Epithelial cell of prostate (primary cell): ENCODE measurements around the gene EGFLAM.

Experiments used
- DNase-seq: peaks from one replicate; pipeline ENCODE4 v3.0.0-alpha.2; 2011; ENCODE audit warnings: low read depth, low spot score
- H3K27ac ChIP-seq: fragments of 450-650 bp; 2 replicates; pipeline ENCODE4 v1.5.1; 2017; ENCODE audit warnings: mild to moderate bottlenecking

EGFLAM gene

DNA sequence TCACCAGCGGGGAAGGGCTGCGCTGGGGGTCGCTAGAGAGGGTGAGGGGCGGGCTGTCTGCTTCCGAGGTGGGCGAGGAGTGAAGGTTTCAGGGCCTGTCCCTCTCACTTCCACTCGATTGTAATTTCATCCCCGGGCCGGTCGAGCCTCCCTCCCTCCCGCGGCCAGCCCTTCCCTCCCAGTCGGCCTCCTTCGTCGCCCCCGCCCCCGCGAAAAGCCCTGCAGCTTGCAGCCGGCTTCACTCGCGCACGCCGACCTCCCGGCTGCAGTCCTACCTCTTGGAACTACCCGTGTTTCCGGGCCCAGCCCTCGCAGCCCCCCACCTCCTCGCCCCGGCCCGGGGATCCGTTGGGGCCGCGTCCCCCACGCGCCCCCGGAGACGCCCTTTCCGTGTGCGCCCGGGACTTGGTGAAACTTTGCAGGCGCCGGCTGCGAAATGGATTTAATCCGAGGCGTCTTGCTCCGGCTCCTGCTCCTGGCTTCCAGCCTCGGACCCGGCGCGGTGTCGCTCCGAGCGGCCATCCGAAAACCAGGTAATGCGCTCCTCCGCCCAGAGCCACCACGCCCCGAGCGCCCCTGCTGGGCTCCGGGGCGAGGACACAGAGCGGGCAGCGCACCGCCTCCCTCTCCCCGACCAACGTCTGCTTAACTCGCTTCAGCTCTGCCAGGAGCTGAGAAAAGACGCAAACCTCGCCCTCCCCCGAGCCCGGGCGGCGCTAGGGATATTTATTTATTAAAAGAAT, at the start of gene EGFLAM:
EGFLAM (plus strand) TSS at position 241 of the 743 bp plus-strand sequence; CDS start at position 437, 196 bp downstream.
- no peak within 1 kb of the TSS for H3K27ac ChIP-seq
- no peak for DNase-seq

DNA sequence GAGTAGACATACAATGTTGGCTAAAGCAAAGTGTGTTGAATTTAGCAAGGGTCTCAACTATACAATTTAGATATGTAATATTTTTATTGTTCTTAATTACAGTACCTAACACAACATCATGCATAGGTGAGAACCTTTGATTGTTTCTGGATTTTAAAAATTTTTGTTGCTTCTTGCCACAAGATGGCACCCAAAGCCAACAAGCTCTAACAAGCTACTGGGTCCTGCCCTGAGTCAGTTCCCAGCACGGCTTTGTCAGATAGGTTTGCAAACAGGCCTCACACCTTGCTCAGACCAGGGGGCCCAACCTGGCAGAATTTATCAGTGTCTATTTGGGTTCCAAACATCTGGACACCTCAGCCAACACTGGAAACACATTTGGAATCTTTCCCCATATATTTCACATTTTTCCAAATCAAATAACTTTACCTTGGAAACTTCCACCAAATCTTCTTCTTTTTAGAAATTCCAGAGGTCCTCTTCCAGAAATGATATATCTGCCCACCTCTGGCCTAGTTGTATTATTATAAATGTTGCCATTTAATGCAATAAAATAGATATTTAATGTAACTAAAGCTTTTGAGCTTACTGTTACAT, 49.5 kb upstream of the EGFLAM start:
- no peak overlapping the region for H3K27ac ChIP-seq
- DNase-seq: peak; percentile 20

GRCh38 chr5:38210676-38211353, 47.5 kb upstream of the EGFLAM start:
- no peak overlapping the region for H3K27ac ChIP-seq
- no peak for DNase-seq

GRCh38 chr5:38211354-38211710, 47.0 kb upstream of the EGFLAM start:
- H3K27ac ChIP-seq: no peak overlapping the region
- no peak for DNase-seq

GRCh38 chr5:38212307-38212706, 46.1 kb upstream of the EGFLAM start:
- DNase-seq: no peak
- H3K27ac ChIP-seq: no peak overlapping the region

GRCh38 chr5:38226091-38226490, 32.3 kb upstream of the EGFLAM start:
- DNase-seq: no peak
- H3K27ac ChIP-seq: no peak overlapping the region

- no peak for DNase-seq
- H3K27ac ChIP-seq: no peak overlapping the region
Measured at GRCh38 chr5:38228914-38229313, 29.4 kb upstream of the EGFLAM start.

- no peak for DNase-seq
- no peak overlapping the region for H3K27ac ChIP-seq
Measured at GRCh38 chr5:38234737-38235136, 23.6 kb upstream of the EGFLAM start.

DNA sequence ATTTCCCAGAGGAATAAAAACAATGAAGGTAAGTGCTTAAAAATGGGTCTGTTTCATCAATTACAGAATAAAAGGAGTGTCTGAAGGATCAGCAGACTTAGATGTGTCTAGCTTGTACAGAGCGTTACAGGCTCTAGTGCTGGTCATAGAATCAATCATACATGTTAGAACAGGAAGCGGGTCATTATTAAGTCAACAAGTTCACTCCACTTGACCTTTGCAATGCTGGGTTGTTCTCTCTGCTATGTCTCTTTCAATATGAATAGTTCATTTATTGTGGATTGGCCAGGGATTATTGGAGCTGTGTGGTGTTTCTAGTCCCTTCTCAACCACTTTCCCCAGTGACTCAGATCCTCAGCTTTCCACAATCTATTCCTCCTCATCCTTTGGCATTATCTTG, 20.7 kb upstream of the EGFLAM start:
- no peak for DNase-seq
- H3K27ac ChIP-seq: no peak overlapping the region

GRCh38 chr5:38240212-38240611, 18.1 kb upstream of the EGFLAM start:
- no peak overlapping the region for H3K27ac ChIP-seq
- no peak for DNase-seq

- H3K27ac ChIP-seq: no peak overlapping the region
- no peak for DNase-seq
Measured at GRCh38 chr5:38241655-38242054, 16.7 kb upstream of the EGFLAM start.

- H3K27ac ChIP-seq: no peak overlapping the region
- DNase-seq: no peak
Measured at GRCh38 chr5:38245307-38245706, 13.1 kb upstream of the EGFLAM start.

- DNase-seq: no peak
- no peak overlapping the region for H3K27ac ChIP-seq
Measured at GRCh38 chr5:38249301-38249700, 9.1 kb upstream of the EGFLAM start.

GRCh38 chr5:38249812-38250211, 8.5 kb upstream of the EGFLAM start:
- no peak overlapping the region for H3K27ac ChIP-seq
- DNase-seq: no peak

- no peak overlapping the region for H3K27ac ChIP-seq
- no peak for DNase-seq
Measured at GRCh38 chr5:38250763-38251448, 7.5 kb upstream of the EGFLAM start.

GRCh38 chr5:38253759-38254158, 4.6 kb upstream of the EGFLAM start:
- H3K27ac ChIP-seq: no peak overlapping the region
- DNase-seq: no peak

DNA sequence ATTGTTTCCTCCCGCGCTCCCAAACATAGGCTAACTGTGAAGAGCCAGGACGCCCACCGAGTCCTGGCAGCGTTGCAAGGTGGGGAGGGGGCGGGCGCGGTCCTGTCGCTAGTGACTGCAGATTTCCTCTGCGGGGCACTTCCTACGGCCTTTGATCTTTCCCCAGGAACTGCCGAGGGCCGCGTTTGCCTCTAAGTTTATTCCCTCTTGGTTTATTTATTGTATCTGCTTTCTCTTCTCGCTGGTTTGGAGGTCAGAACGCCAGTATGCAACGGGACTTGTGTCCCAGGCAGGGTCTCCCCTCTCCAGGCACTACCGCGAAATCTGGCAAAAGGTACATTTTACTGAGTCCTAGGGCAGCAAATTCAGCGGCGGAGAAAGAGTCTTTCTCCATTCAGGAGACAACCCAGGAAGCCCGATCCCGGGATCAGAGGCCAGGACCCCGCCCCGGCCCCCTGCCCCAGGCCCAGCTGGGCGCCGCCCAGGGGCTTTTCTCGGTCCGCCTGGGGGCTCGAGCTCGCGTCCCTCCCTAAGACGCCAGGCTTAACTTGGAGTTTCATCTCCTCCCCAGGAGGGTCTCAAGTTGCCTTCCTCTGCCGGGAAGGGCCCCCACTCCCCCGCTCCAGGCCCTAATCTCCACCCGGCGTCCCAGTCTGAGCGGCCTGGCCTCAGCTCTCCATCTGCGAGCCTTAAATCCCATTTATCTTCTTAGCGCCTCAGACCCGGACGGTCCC, 884 bp upstream of the EGFLAM start:
- no peak overlapping the region for H3K27ac ChIP-seq

DNA sequence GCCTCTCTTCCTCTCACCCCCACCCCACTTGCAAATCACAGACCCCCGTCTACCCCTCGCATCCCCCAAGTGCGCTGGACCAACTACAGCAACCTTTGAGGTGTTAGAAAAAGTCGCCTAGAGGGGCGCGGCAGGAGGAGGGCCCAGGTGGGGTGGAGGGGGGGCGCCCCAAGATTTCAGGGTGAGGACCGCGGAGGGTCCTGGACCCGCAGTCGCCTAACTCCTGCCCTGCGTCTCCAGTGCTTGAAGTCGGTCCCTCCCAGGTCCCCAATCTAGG, 379 bp upstream of the EGFLAM start:
- DNase-seq: no peak
- H3K27ac ChIP-seq: no peak overlapping the region

More for the DNA sequence above, 884 bp upstream of the EGFLAM start:
- DNase-seq: no peak

GRCh38 chr5:38259062-38259808, 876 bp downstream of the EGFLAM start:
- H3K27ac ChIP-seq: no peak overlapping the region

GRCh38 chr5:38259809-38260160, 1.4 kb downstream of the EGFLAM start:
- DNase-seq: no peak

More at GRCh38 chr5:38259062-38259808, 876 bp downstream of the EGFLAM start:
- DNase-seq: no peak

More at GRCh38 chr5:38259809-38260160, 1.4 kb downstream of the EGFLAM start:
- no peak overlapping the region for H3K27ac ChIP-seq
